ENCODE results near the gene MFAP3L.

The MFAP3L gene

GRCh38 chr4:169996379-169997240 lies 29.6 kb downstream of the MFAP3L start:
- no peak for DNase-seq
- intact Hi-C loops (cut with DNase I), result no loop called here

GRCh38 chr4:169993531-169993930 lies 32.7 kb downstream of the MFAP3L start:
- DNase-seq, result peak; percentile 50 to 95 (median 61)
- intact Hi-C loops (cut with DNase I), result no loop called here

- intact Hi-C loops (cut with DNase I), result no loop called here
- no peak for DNase-seq
Measured at GRCh38 chr4:169988252-169988651, 37.9 kb downstream of the MFAP3L start.

GRCh38 chr4:169987327-169988228 lies 38.6 kb downstream of the MFAP3L start:
- intact Hi-C loops (cut with DNase I), result no loop called here
- no peak for DNase-seq

GRCh38 chr4:169986369-169986768 lies 39.8 kb downstream of the MFAP3L start:
- DNase-seq, result no peak
- intact Hi-C loops (cut with DNase I), result no loop called here

- intact Hi-C loops (cut with DNase I), result no loop called here
Measured at GRCh38 chr4:169985881-169986280, 40.3 kb downstream of the MFAP3L start.

GRCh38 chr4:169984745-169985144 lies 41.5 kb downstream of the MFAP3L start:
- DNase-seq, result no peak
- intact Hi-C loops (cut with DNase I), result no loop called here

More at GRCh38 chr4:169985881-169986280, 40.3 kb downstream of the MFAP3L start:
- DNase-seq, result no peak

GRCh38 chr4:169984173-169984572 lies 42.0 kb downstream of the MFAP3L start:
- intact Hi-C loops (cut with DNase I), result no loop called here
- no peak for DNase-seq

- intact Hi-C loops (cut with DNase I), result no loop called here
- DNase-seq, result no peak
Measured at GRCh38 chr4:169976951-169977350, 49.2 kb downstream of the MFAP3L start.

GRCh38 chr4:169975838-169976796 lies 50.1 kb downstream of the MFAP3L start:
- intact Hi-C loops (cut with DNase I), result no loop called here
- DNase-seq, result no peak

- no peak for DNase-seq
- intact Hi-C loops (cut with DNase I), result no loop called here
Measured at GRCh38 chr4:169975131-169975837, 50.9 kb downstream of the MFAP3L start.

GRCh38 chr4:169971456-169972015 lies 54.7 kb downstream of the MFAP3L start:
- intact Hi-C loops (cut with DNase I), result no loop called here
- DNase-seq, result no peak

- intact Hi-C loops (cut with DNase I), result no loop called here
- DNase-seq, result no peak
Measured at GRCh38 chr4:169968999-169969398, 57.2 kb downstream of the MFAP3L start.

GRCh38 chr4:169963998-169964397 lies 62.2 kb downstream of the MFAP3L start:
- intact Hi-C loops (cut with DNase I), result no loop called here
- no peak for DNase-seq

- no peak for DNase-seq
- intact Hi-C loops (cut with DNase I), result no loop called here
Measured at GRCh38 chr4:169959254-169959653, 66.9 kb downstream of the MFAP3L start.

- intact Hi-C loops (cut with DNase I), result no loop called here
Measured at GRCh38 chr4:169958629-169959028, 67.6 kb downstream of the MFAP3L start.

GRCh38 chr4:169957785-169958184 lies 68.4 kb downstream of the MFAP3L start:
- DNase-seq, result no peak
- intact Hi-C loops (cut with DNase I), result no loop called here

More at GRCh38 chr4:169958629-169959028, 67.6 kb downstream of the MFAP3L start:
- no peak for DNase-seq

- intact Hi-C loops (cut with DNase I), result no loop called here
Measured at GRCh38 chr4:169956091-169956843, 69.9 kb downstream of the MFAP3L start.

GRCh38 chr4:169955521-169955920 lies 70.7 kb downstream of the MFAP3L start:
- intact Hi-C loops (cut with DNase I), result no loop called here
- no peak for DNase-seq

More at GRCh38 chr4:169956091-169956843, 69.9 kb downstream of the MFAP3L start:
- DNase-seq, result no peak
